Epithelial cell of esophagus (primary cell): Measurements from ENCODE around the gene ANKHD1.

Source experiments
- DNase-seq: peaks from one replicate; pipeline ENCODE4 v3.0.0; 2010; ENCODE audit warnings: low read depth
- H3K4me3 ChIP-seq: 2 replicates; pipeline ENCODE4 v1.5.1; 2011; ENCODE audit warnings: mild to moderate bottlenecking, low read length, control low read depth
- TF ChIP-seq, protein P1 (sequence below): IDR thresholded peaks from 2 replicates; pipeline ENCODE4 v1.5.1; 2011; ENCODE audit warnings: low read depth, mild to moderate bottlenecking, low read length, control low read depth, inconsistent platforms; ENCODE audit not compliant: insufficient read depth; ENCODE audit errors: missing control alignments

The ANKHD1 gene

DNA sequence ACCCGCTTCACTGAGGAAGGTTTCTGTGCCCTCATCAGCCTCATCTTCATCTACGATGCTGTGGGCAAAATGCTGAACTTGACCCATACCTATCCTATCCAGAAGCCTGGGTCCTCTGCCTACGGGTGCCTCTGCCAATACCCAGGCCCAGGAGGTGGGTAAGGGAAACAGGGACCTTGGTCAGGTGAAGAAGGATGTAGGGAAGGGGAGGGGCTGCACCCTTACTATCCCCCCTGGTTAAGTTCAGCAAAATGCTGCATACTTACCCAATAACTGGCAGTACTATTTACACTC lies 37.2 kb upstream of the ANKHD1 start:
- TF ChIP-seq, protein P1, sequence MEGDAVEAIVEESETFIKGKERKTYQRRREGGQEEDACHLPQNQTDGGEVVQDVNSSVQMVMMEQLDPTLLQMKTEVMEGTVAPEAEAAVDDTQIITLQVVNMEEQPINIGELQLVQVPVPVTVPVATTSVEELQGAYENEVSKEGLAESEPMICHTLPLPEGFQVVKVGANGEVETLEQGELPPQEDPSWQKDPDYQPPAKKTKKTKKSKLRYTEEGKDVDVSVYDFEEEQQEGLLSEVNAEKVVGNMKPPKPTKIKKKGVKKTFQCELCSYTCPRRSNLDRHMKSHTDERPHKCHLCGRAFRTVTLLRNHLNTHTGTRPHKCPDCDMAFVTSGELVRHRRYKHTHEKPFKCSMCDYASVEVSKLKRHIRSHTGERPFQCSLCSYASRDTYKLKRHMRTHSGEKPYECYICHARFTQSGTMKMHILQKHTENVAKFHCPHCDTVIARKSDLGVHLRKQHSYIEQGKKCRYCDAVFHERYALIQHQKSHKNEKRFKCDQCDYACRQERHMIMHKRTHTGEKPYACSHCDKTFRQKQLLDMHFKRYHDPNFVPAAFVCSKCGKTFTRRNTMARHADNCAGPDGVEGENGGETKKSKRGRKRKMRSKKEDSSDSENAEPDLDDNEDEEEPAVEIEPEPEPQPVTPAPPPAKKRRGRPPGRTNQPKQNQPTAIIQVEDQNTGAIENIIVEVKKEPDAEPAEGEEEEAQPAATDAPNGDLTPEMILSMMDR, result no peak
- no peak for DNase-seq
- no peak overlapping the region for H3K4me3 ChIP-seq

DNA sequence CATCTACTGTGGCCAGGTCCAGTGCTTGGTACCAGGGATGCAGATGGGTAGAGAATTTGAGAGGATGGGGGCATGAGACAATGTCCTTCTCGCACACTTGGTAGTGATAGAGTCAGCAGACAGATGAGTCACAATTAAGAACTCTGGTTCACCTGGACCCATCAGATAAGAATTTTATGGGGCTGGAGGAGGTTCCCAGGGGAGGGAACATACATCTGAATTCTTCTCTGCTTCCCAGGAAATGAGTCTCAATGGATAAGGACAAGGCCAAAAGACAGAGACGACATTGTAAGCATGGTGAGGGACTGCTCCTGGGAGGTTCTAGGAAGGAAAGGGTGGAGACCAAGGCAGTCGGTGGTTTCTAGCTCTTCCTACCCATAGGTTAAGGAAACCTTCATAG lies 36.4 kb upstream of the ANKHD1 start:
- TF ChIP-seq, protein P1, result no peak
- no peak overlapping the region for H3K4me3 ChIP-seq
- no peak for DNase-seq

DNA sequence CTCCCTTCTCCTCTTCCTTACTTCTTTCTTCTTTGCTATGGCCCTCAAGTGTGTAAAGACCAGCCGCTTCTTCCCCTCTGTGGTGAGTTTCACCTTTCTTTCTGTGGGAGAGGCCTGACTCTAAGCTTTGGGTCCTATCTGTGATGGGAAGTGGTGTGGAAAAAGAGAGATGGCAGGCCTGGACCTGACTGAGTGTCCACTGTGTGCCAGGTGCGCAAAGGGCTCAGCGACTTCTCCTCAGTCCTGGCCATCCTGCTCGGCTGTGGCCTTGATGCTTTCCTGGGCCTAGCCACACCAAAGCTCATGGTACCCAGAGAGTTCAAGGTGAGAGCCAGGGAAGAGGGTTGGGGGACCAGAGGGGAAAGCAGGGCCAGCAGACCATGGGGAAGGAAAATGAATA lies 35.7 kb upstream of the ANKHD1 start:
- no peak for DNase-seq
- TF ChIP-seq, protein P1, result no peak
- H3K4me3 ChIP-seq, result no peak overlapping the region

DNA sequence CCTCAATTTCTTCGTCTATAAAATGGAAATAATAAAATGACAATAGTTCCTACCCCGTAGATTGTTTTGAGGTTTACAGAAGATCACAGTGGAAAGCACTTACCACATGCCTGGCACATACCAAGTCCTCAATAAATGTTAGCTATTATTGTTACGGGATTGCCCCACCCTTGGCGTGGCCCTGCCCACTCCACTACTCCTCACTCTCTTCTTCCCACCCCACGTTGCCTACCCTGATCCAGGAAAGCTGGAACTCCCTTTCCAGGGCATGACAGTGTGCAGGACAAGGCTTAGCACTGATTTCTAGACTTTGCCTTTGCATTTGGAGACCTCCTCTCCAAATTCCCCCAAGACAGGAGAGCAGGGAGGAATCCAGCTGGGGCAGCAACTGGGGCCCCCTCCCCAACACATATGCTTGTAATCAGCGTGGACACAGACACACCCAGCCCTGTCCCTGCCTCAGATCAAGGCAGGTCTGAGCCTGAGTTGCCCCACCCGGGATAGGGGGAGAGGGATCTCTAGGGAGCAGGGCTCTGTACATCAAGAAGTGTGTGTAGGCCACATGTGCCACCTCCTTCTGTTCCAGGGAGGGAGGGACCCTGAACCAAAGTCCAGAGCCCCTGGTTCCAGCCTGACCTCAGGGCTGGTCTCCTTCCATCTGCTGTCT lies 34.9 kb upstream of the ANKHD1 start:
- DNase-seq, result no peak
- TF ChIP-seq, protein P1, result no peak
- no peak overlapping the region for H3K4me3 ChIP-seq

DNA sequence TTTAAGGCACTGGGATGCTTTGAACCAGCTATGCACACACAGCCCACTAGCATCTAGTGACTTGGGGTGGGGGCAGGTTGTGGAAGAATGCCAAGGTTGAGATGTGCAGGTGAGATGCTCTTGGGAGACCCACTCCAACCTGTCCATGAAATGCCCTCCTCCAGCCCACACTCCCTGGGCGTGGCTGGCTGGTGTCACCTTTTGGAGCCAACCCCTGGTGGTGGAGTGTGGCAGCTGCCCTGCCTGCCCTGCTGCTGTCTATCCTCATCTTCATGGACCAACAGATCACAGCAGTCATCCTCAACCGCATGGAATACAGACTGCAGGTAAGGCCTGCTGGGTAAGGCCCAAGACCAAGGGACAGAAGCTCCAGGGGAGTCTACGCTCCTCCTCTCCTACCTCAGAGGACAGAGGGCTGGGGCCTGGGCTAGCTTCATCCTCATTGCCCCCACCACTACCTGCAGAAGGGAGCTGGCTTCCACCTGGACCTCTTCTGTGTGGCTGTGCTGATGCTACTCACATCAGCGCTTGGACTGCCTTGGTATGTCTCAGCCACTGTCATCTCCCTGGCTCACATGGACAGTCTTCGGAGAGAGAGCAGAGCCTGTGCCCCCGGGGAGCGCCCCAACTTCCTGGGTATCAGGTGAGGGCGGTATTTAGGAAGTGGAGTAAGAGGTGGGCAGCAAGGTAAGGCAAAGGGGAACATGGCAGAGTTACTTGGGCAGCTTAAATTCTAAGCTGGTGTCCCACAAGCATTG lies 34.2 kb upstream of the ANKHD1 start:
- TF ChIP-seq, protein P1, result no peak
- no peak for DNase-seq
- H3K4me3 ChIP-seq, result no peak overlapping the region

DNA sequence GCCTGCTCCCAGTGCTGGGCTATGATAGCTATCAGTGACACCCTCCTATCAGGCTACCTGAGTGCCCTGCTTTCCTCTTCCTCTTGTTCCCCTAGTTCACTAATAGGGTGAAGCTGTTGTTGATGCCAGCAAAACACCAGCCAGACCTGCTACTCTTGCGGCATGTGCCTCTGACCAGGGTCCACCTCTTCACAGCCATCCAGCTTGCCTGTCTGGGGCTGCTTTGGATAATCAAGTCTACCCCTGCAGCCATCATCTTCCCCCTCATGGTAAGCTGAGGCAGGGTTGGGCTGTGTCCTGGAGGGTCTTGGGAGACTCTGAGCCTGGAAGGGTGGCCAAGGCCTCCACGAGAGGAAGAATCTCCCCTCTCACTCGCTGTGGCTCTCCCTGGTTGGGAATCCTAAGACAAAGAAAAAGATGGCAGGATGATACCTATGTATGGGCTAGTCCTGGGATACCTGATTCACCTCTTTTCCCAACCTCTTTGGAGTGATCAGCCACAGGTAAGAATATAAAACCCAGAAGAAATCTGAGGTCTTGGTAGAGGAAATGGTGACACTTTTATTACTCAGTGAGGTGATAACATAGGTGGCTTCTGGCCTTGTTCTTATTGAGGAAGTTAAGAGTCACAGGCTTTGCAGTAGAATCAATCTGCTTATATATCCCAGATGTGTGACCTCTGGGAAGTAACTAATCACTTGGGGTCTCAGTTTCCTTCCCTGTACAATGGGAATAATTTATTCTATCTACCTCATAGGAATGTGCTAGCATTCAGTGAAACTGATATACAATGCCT lies 30.1 kb upstream of the ANKHD1 start:
- DNase-seq, result no peak
- no peak overlapping the region for H3K4me3 ChIP-seq
- TF ChIP-seq, protein P1, result no peak
